Urothelium cell line (cell line): ENCODE data around the gene PTX4.
"Not testable (repeated sequence)": the region's sequence is repeated elsewhere in the genome, so short reads cannot be mapped to it uniquely, and the experiment has no call there.

Source experiments
- DNase-seq: peaks from one replicate; pipeline ENCODE4 v3.0.0; 2011; ENCODE audit warnings: low spot score, mixed read lengths
- FAIRE-seq: peaks from 2 replicates; lab custom pipeline; 2011; peaks lifted over from hg19 to GRCh38; lab: Jason Lieb, UNC

PTX4 gene

GRCh38 chr16:1446296-1447080, 42.3 kb downstream of the PTX4 start:
- no peak for DNase-seq

GRCh38 chr16:1445518-1446203, 43.1 kb downstream of the PTX4 start:
- DNase-seq (no peak), FAIRE-seq (no peak)

More at GRCh38 chr16:1446296-1447080, 42.3 kb downstream of the PTX4 start:
- no peak for FAIRE-seq

- FAIRE-seq (no peak), DNase-seq (no peak)
These were observed 43.8 kb downstream of the PTX4 start for GRCh38 chr16:1444730-1445517.

GRCh38 chr16:1443980-1444729, 44.6 kb downstream of the PTX4 start, which contains the start of gene CCDC154:
Gene CCDC154, minus strand, starts transcription at chr16:1444556. Its CDS starts 234 bp downstream, at chr16:1444322.
- FAIRE-seq (peak; percentile 30), DNase-seq (no peak)

- DNase-seq (no peak), FAIRE-seq (no peak)
These were observed 45.3 kb downstream of the PTX4 start for GRCh38 chr16:1443403-1443973.

GRCh38 chr16:1442697-1443096, 46.0 kb downstream of the PTX4 start:
- DNase-seq (no peak), FAIRE-seq (no peak)

- DNase-seq (no peak), FAIRE-seq (no peak)
These were observed 47.3 kb downstream of the PTX4 start for GRCh38 chr16:1441391-1441829.

GRCh38 chr16:1439699-1440074, 49.1 kb downstream of the PTX4 start:
- FAIRE-seq, DNase-seq: not testable (repeated sequence)

GRCh38 chr16:1439058-1439698, 49.6 kb downstream of the PTX4 start:
- DNase-seq: no peak
- no peak for FAIRE-seq

GRCh38 chr16:1438229-1439057, 50.3 kb downstream of the PTX4 start:
- no peak for DNase-seq
- no peak for FAIRE-seq

GRCh38 chr16:1437606-1438005, 51.1 kb downstream of the PTX4 start:
- FAIRE-seq (no peak), DNase-seq (no peak)

- FAIRE-seq (no peak), DNase-seq (no peak)
These were observed 51.9 kb downstream of the PTX4 start for GRCh38 chr16:1436731-1437355.

GRCh38 chr16:1435921-1436697, 52.6 kb downstream of the PTX4 start:
- DNase-seq (no peak), FAIRE-seq (no peak)
